Non-pigmented ciliary epithelial cell (primary cell): Measurements from ENCODE around the gene LRMDA.

Experiments
- DNase-seq: peaks from one replicate; pipeline ENCODE4 v3.0.0-alpha.2; 2010; ENCODE audit warnings: low read depth

Gene LRMDA

GRCh38 chr10:75716506-75716905, 285.1 kb downstream of the LRMDA start:
- DNase-seq = no peak

- no peak for DNase-seq
These were observed 285.9 kb downstream of the LRMDA start for GRCh38 chr10:75717126-75717916.

DNA sequence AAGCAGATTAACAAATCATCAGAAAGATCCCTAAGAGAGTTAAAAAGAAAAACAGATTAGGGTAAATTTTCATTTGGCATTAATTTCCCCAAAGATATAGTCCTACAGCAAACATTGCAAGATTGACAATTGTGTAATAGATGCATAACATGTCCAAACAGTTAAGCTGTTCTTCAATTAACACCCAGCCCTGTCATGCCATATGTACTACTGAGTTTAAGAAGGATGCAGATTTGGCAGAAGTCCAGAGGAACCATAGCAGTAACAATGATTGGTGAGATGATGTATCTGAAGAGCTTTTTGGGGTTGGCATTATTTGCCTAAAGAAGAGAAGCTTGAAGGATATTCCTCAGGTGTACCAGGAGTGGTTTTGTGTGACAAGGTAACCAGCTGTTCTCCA, 287.6 kb downstream of the LRMDA start:
- no peak for DNase-seq

- no peak for DNase-seq
These were observed 288.7 kb downstream of the LRMDA start for GRCh38 chr10:75720157-75720556.

DNA sequence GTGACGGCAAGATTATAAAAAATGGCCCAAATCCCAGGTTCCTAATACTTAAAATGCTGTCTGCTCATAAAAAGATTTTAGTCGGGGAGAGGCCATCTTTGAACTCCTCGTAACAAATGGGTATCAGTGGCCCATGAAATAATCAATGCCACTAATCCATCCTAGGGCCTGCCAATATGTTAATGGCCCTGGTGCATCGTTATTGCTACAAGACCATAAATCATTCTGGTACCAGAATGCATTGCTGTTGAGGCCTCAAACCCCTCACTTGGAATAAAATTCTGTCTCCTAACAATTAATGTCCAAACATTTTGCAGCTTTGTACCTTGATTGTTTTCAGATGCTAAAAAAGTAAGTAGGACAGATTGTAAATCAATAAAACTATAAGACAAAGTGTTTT, 290.6 kb downstream of the LRMDA start:
- no peak for DNase-seq

GRCh38 chr10:75722609-75723008, 291.2 kb downstream of the LRMDA start:
- no peak for DNase-seq

- DNase-seq = no peak
These were observed 292.0 kb downstream of the LRMDA start for GRCh38 chr10:75723319-75723980.

DNA sequence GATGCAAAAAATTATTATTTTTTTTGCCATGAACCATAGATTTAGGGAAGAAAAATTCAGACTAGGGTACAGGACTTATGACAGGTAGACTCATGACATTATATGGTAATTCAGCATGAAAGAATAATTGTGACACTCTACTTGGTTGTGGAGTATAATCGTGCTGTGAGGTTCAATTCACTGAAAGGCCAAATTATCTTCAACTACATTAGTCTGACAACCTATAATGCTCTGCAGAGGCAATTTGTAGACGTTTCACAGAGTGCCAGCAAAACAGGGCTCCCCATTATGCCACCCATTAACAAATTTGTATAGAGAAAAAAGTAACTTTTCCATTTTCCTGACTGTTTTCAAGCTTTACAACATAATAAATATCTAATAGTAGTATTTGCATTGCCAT, 292.6 kb downstream of the LRMDA start:
- DNase-seq = no peak

DNA sequence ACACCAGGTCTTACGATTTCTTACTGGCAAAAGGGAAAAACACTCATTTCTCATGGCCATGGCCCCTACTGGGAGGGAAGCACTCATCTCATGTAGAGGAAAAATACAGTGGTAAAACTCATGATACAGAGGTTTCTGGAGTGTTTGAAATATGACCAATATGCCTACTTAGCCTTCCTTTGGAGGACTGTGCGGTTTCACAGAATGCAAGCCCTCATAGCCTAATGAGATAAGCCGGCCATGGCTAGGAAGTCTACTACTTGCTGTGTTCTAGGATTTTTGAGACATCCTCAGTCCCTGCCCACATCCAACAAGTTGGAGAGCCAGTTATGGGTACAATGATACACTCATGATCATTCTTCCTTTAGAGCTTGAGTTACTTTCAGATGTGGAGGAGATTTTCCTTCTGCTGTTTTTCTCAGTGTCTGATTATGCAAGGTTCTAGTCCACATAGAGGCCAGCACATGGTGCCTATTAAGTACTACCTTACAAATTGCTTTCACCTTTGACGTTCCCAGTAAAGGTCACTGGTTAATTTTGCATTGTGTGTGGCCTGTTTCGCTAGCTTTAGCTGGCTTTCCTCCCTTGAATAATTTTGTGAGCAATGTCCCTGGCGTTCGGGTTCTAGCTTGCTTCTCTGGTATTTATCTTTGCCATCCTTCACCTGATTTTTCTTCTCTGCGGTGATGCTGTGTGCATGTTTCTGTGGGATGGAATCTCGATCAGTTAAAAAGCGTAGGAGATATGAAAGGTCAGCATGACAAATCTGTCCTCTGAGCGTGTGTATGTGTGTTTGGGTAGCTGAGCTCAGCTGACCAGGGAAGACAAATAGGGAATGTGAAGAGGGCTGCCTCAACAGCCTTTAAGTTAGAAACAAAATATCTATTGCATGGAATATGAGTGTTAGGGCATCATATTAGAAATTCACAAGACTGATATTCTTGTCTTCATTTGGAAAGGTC, 295.4 kb downstream of the LRMDA start:
- DNase-seq = no peak

- no peak for DNase-seq
These were observed 299.4 kb downstream of the LRMDA start for GRCh38 chr10:75730847-75731246.

DNA sequence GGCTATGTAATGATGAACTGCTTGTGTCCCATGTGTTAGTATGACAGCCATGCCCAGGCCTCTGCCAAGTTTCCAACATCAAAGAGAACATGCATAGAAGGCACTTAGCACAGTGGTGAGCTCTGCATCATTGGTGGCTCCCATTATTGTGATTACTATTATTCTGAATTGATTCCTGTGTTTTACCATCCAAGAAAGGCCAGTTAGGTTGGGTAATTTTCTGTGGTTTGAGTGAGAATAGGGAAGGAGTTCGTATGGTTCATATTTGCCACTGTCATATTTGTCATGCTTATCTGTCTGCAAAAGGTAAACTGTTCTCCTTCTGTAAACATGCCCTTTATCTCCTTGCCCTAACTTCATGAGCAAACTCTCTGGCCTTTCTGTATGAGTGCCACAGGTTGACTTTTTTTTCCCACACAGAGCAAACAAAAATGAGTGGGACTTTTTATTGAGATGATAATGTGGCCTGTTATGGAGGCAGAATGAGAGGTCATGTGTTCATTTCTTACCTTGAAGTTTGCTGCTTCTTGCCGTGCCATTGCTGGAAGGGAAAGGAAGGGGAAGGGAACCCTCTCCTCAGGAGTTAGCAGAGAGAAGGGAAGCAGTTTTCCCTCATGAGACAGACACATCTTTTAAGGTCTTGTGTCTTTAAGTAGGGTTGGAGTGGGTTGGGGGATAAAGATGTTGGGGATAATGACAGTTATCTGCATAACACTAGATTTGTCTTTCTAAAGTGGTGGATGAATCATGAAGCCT, 301.9 kb downstream of the LRMDA start:
- DNase-seq = no peak

GRCh38 chr10:75736151-75736640, 304.8 kb downstream of the LRMDA start:
- DNase-seq = no peak

GRCh38 chr10:75736889-75737579, 305.6 kb downstream of the LRMDA start:
- DNase-seq = no peak

GRCh38 chr10:75737580-75737949, 306.1 kb downstream of the LRMDA start:
- no peak for DNase-seq

DNA sequence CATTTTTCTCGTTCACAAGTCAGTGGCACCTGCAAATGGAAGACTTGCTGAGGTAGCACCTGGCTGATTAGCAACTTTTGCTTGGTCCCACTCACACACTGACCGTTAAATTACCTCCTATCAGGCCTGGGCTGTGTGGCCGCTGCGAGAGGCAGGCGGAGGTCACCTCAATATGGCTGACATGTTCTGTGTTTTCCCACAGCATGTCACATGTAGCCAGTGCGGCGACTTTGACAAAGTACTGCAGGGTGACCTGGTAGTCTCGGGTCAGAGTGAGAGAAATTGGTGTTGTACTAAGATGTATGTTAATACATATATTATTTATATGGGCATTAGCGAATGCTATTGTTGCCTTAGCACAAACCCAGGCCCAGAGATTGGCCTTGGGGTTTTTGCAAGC, 307.5 kb downstream of the LRMDA start:
- no peak for DNase-seq

DNA sequence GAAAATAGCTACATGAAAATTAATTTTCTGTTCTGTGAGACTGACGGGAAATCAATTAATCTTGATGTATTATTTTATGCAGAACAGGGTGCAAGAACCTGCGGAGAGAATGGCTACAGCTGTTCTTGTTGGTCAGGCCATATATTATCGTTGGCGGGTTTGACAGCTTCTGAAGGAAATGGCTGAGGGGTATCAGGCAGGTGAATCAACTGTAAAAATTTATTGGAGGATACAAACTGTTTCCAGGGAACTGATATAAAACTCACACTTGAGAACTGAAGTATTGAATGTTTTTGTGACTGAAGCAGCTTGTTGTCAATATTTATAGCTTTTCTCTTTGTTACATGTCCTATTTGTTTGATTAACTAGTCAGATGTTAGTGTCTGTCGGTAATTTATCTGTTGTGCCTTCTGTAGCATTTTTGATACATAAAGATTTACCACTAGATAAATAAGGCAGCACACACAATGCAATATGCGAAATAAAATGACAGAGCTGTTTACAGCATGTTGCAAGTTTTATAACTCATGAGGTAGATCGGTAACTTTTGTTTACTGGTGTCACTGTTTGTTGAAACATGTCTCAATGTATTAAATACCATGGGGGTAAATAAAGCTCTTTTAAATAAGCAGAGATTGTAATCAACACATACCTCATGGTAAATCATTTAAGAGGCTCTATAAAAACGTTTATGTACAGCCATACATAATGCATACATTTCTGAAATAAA, 308.2 kb downstream of the LRMDA start:
- DNase-seq = no peak

DNA sequence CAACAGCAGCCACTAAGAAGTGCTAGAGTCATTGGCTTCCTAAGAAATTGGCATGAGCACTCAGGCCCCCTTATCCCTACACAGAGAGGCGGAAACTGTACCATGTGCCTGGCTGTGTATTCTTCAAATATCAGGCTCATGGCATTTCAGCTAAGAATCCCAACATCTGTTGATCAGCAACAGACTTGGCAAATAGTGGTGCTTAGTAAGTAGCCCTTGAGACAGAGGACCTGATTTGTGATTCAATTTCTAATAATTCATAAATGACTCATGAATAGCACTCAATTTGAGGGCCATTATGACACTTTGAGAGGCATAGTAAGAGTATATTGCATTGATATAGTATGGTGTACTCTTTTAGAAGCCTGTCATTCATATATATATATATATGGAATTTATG, 309.1 kb downstream of the LRMDA start:
- no peak for DNase-seq

GRCh38 chr10:75742355-75742754, 310.9 kb downstream of the LRMDA start:
- DNase-seq = no peak

DNA sequence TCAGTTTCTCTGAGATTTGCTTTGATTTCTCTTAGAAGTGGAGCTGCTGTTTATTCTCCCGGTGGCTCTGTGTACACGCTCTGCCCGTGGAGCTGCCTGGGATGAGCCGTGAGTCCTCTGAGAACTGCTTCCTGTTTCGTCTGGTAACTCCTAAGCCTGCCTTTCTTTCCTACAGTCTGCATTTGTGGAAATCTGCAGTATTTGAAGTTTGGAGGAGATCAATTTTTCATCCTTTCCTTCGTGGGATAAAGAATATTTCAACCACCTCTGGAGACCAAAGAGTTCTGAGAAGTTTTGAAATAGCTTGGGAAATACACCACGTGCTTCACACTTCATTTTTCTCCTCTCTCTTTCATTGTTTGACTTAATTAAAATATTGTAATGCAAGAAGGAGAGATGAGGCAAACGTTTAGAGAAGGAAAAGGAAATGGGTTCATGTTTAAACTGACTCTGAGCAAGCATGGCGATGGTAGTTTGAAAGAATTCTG, 311.9 kb downstream of the LRMDA start:
- no peak for DNase-seq

- DNase-seq = no peak
These were observed 312.8 kb downstream of the LRMDA start for GRCh38 chr10:75744261-75744660.
